ENCODE results near the gene ATP2C1. TPM values are rescaled to one million over a fixed set of nuclear protein-coding genes. Genes with fewer than 3 reads are reported as not detected.

Gene ATP2C1
- total and polyA plus RNA-seq, 2 of the 13 experiments (the other 11 are each of a cell fraction or from before 2014, with no cell fraction given) = 32.4 to 37.6 TPM

DNA sequence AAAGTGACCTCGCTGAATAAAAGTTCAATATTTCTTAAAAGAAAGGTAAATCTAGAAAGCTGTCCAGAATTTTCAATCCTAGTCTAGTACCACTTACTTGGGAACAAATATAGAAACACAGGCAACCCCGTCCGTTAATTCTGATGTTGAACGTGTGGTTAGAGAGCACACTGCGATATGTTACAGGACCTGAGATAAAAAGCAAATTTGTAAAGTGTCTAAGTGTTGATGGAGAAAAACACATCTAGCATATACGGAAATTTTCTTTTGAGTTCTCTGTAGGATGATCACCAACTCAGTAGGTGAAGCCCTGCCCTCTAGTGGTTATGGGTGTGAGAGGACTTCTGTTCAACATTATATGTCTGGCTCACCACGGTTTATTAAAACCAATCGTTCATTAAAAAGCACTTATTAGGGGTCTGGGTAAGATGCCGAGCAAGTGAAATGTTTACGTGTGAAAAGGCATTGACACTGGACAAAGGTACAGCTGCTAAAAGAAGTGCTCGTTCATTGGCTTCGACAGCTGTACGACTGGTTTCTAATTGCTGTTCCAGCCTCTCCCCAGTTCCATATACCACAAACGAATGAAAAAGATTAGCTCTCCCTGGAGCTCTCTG lies 1.0 kb upstream of the ATP2C1 start (continued):
- TF ChIP-seq, protein P1, sequence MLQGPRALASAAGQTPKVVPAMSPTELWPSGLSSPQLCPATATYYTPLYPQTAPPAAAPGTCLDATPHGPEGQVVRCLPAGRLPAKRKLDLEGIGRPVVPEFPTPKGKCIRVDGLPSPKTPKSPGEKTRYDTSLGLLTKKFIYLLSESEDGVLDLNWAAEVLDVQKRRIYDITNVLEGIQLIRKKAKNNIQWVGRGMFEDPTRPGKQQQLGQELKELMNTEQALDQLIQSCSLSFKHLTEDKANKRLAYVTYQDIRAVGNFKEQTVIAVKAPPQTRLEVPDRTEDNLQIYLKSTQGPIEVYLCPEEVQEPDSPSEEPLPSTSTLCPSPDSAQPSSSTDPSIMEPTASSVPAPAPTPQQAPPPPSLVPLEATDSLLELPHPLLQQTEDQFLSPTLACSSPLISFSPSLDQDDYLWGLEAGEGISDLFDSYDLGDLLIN (CRISPR knock-in tag; IDR thresholded peaks at IDR 0.05; ENCODE audit: borderline replicate concordance) = 0 out of 2 replicates have a peak, but pooled peaks have one; percentile 50
- TF ChIP-seq SMC3 (IDR thresholded peaks at IDR 0.05; ENCODE audit: low read length) (peak; percentile 45; the same call in 1 of the 2 replicates), MXI1 (IDR thresholded peaks at IDR 0.05; ENCODE audit: borderline replicate concordance, low read depth, low read length) (0 out of 3 replicates have a peak, but pooled peaks have one; percentile 15), MTA1 (CRISPR knock-in tag; IDR thresholded peaks at IDR 0.05; ENCODE audit: borderline replicate concordance) (no peak), MYNN (CRISPR knock-in tag; IDR thresholded peaks at IDR 0.05; ENCODE audit: low read depth) (no peak), ZFP36L1 (CRISPR knock-in tag; IDR thresholded peaks at IDR 0.05) (peak; percentile 69; the same call in 1 of the 2 replicates), ZNF547 (CRISPR knock-in tag; IDR thresholded peaks at IDR 0.05) (no peak), ZNF510 (CRISPR knock-in tag; IDR thresholded peaks at IDR 0.05; ENCODE audit: low read depth) (no peak), STAT5B (CRISPR knock-in tag; IDR thresholded peaks at IDR 0.05) (no peak), ZNF138 (CRISPR knock-in tag; IDR thresholded peaks at IDR 0.05; ENCODE audit: low read depth) (no peak), TMF1 (CRISPR knock-in tag; IDR thresholded peaks at IDR 0.05; ENCODE audit: low read depth) (peak; percentile 2; the same call in 1 of the 2 replicates), SPEN (CRISPR knock-in tag; IDR thresholded peaks at IDR 0.05; ENCODE audit: low read depth) (peak; percentile 8; the same call in 1 of the 2 replicates), KMT2B (CRISPR knock-in tag; IDR thresholded peaks at IDR 0.05) (no peak), RAD21 (CRISPR knock-in tag; IDR thresholded peaks at IDR 0.05) (peak; percentile 70), HOXD1 (CRISPR knock-in tag; IDR thresholded peaks at IDR 0.05) (no peak), KAT7 (CRISPR knock-in tag; IDR thresholded peaks at IDR 0.05; ENCODE audit: borderline replicate concordance) (peak; percentile 22; the same call in 1 of the 2 replicates)
- TF ChIP-seq, protein P2, sequence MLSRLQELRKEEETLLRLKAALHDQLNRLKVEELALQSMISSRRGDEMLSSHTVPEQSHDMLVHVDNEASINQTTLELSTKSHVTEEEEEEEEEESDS (CRISPR knock-in tag; IDR thresholded peaks at IDR 0.05; ENCODE audit: borderline replicate concordance) = no peak
- TF ChIP-seq, protein P3, sequence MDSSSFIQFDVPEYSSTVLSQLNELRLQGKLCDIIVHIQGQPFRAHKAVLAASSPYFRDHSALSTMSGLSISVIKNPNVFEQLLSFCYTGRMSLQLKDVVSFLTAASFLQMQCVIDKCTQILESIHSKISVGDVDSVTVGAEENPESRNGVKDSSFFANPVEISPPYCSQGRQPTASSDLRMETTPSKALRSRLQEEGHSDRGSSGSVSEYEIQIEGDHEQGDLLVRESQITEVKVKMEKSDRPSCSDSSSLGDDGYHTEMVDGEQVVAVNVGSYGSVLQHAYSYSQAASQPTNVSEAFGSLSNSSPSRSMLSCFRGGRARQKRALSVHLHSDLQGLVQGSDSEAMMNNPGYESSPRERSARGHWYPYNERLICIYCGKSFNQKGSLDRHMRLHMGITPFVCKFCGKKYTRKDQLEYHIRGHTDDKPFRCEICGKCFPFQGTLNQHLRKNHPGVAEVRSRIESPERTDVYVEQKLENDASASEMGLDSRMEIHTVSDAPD (CRISPR knock-in tag; IDR thresholded peaks at IDR 0.05) = 0 out of 2 replicates have a peak, but pooled peaks have one; percentile 24
- TF ChIP-seq, protein P4, sequence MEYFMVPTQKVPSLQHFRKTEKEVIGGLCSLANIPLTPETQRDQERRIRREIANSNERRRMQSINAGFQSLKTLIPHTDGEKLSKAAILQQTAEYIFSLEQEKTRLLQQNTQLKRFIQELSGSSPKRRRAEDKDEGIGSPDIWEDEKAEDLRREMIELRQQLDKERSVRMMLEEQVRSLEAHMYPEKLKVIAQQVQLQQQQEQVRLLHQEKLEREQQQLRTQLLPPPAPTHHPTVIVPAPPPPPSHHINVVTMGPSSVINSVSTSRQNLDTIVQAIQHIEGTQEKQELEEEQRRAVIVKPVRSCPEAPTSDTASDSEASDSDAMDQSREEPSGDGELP (IDR thresholded peaks at IDR 0.05; ENCODE audit: borderline replicate concordance, low read depth) = 0 out of 2 replicates have a peak, but pooled peaks have one; percentile 9
- TF ChIP-seq, protein P5, sequence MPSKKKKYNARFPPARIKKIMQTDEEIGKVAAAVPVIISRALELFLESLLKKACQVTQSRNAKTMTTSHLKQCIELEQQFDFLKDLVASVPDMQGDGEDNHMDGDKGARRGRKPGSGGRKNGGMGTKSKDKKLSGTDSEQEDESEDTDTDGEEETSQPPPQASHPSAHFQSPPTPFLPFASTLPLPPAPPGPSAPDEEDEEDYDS (CRISPR knock-in tag; IDR thresholded peaks at IDR 0.05) = 0 out of 2 replicates have a peak, but pooled peaks have one; percentile 14
- TF ChIP-seq, protein P6, sequence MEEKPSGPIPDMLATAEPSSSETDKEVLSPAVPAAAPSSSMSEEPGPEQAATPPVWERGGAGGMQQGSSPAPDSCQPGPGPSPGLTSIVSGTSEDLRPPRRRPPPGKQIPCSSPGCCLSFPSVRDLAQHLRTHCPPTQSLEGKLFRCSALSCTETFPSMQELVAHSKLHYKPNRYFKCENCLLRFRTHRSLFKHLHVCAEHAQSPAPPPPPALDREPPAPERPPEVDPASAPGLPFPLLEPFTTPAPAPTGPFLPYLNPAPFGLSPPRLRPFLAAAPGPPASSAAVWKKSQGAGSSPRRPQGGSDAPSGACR (CRISPR knock-in tag; IDR thresholded peaks at IDR 0.05) = peak; percentile 66; the same call in 1 of the 2 replicates
- TF ChIP-seq, protein P7, sequence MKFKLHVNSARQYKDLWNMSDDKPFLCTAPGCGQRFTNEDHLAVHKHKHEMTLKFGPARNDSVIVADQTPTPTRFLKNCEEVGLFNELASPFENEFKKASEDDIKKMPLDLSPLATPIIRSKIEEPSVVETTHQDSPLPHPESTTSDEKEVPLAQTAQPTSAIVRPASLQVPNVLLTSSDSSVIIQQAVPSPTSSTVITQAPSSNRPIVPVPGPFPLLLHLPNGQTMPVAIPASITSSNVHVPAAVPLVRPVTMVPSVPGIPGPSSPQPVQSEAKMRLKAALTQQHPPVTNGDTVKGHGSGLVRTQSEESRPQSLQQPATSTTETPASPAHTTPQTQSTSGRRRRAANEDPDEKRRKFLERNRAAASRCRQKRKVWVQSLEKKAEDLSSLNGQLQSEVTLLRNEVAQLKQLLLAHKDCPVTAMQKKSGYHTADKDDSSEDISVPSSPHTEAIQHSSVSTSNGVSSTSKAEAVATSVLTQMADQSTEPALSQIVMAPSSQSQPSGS (CRISPR knock-in tag; IDR thresholded peaks at IDR 0.05) = no peak

All from HepG2 (cell line).